ENCODE measurements around the gene PTPRN2. TPM values are rescaled to one million over a fixed set of nuclear protein-coding genes. Genes with fewer than 3 reads are reported as not detected.

The PTPRN2 gene
- total and polyA plus RNA-seq, 2 experiments from 2014 or later = 0.28 TPM; not detected in 1

GRCh38 chr7:158258411-158259130 is 329.1 kb downstream of the PTPRN2 start:
- Histone ChIP-seq H3K27me3 (no peaks in the 10 kb centered on the region), H3K36me3 (no peaks in the 10 kb centered on the region), H3K4me1 (ENCODE audit: low read depth) (no peaks in the 10 kb centered on the region), H3K4me3 (no peak overlapping the region), H3K27ac (no peak overlapping the region), H3K9me3 (ENCODE audit: low read depth) (no peaks in the 10 kb centered on the region)
- TF ChIP-seq CTCF (IDR thresholded peaks at IDR 0.05; ENCODE audit: low read depth, low read length) = no peak
- no peak for DNase-seq (ENCODE audit: low read depth in 1 of 2, low spot score in 1 of 2)

DNA sequence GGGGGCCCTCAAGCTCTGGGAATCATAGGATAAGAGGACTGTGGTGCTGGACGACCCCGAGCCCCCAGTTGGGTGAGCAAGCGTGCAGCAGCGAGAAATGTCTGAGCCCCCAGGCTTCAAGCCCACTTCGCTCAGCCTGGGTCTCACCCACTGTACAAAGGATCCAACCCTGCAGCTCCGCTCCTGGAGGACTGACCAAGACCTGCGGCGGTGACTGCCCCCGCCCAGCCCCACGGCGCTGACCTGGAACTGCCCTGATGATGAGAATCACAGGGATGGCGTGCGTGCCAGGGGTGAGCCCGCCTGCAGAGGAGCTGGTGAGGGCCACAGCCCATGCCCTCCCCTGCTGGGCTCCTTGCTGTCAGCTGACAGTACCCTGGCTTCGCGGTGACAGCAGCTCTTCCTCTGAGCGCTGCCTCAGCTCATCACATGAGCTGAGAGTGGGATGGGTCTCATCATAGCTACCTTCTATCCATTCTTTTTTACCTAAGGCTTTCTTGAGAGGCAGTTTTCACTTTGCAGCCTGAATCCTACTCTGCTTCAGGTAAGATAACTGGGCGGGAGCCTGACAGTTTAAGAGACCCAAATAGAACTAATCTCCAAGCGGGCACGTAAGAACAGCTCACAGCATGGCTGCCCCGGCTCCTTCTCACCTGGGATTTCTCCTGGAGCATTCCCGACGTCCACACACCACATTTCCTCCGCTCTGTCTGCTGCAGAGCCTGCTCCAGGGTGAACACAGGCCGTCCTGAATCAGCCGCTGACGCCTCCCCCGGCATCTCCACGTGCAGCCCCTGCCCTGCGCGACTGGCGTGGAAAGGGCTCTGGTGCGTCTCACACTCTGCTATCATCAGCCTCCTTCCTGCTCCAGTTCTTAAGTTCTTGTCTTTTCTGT is 329.9 kb downstream of the PTPRN2 start:
- no peaks in the 10 kb centered on the region for H3K36me3 ChIP-seq
- H3K4me3 ChIP-seq = no peak overlapping the region
- no peak overlapping the region for H3K27ac ChIP-seq
- no peaks in the 10 kb centered on the region for H3K9me3 ChIP-seq (ENCODE audit: low read depth)
- no peak for TF ChIP-seq CTCF (IDR thresholded peaks at IDR 0.05; ENCODE audit: low read depth, low read length)
- H3K4me1 ChIP-seq (ENCODE audit: low read depth) = no peaks in the 10 kb centered on the region
- DNase-seq (ENCODE audit: low read depth in 1 of 2, low spot score in 1 of 2) = no peak
- no peaks in the 10 kb centered on the region for H3K27me3 ChIP-seq

- no peak for DNase-seq (ENCODE audit: low read depth in 1 of 2, low spot score in 1 of 2)
- H3K4me3 ChIP-seq = no peak overlapping the region
- no peak overlapping the region for H3K27ac ChIP-seq
- H3K36me3 ChIP-seq = no peaks in the 10 kb centered on the region
- no peak for TF ChIP-seq CTCF (IDR thresholded peaks at IDR 0.05; ENCODE audit: low read depth, low read length)
- H3K4me1 ChIP-seq (ENCODE audit: low read depth) = no peaks in the 10 kb centered on the region
- H3K27me3 ChIP-seq = no peaks in the 10 kb centered on the region
- no peaks in the 10 kb centered on the region for H3K9me3 ChIP-seq (ENCODE audit: low read depth)
Measured at GRCh38 chr7:158257001-158257400, 330.6 kb downstream of the PTPRN2 start.

DNA sequence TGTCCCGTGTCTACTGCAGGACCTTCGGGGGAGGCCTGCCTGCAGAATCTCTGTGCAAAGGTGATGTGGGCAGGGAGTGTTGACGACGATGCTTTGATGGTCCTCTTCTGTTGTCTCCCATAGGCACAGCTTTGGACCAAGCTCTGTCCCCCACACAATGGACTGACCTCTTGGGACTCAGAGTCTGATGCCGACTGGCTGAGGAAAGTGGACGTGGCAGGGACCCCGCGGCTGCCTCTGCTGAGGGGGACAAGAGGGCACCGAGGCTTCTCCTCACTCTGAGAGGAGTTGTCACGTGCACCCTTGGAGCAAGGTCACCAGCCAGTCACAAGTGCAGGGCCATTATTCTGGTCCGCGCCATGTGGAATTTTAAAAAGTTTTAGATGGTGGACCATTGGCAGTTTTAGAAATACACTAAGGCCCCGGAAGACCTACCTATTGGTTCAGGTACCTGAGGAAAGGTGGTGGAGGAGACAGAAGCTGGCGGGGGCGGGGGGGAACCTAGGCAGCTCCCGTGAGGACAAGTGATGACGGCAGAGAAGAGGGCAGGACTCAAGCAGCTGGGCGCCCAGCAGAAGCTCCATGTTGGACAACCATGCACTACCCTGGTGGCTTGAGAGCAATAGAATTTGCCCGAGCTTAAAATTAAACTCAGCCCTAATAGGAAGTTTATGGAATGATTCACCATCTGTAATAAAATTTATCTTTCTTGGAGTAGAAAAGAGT is 331.4 kb downstream of the PTPRN2 start:
- no peaks in the 10 kb centered on the region for H3K4me1 ChIP-seq (ENCODE audit: low read depth)
- no peaks in the 10 kb centered on the region for H3K9me3 ChIP-seq (ENCODE audit: low read depth)
- no peak overlapping the region for H3K4me3 ChIP-seq
- no peaks in the 10 kb centered on the region for H3K27me3 ChIP-seq
- no peak overlapping the region for H3K27ac ChIP-seq
- TF ChIP-seq CTCF (IDR thresholded peaks at IDR 0.05; ENCODE audit: low read depth, low read length) = no peak
- no peak for DNase-seq (ENCODE audit: low read depth in 1 of 2, low spot score in 1 of 2)
- no peaks in the 10 kb centered on the region for H3K36me3 ChIP-seq

- DNase-seq (ENCODE audit: low read depth in 1 of 2, low spot score in 1 of 2) = no peak
- H3K9me3 ChIP-seq (ENCODE audit: low read depth) = no peaks in the 10 kb centered on the region
- no peak overlapping the region for H3K4me3 ChIP-seq
- no peak overlapping the region for H3K27ac ChIP-seq
- no peaks in the 10 kb centered on the region for H3K36me3 ChIP-seq
- no peaks in the 10 kb centered on the region for H3K27me3 ChIP-seq
- no peaks in the 10 kb centered on the region for H3K4me1 ChIP-seq (ENCODE audit: low read depth)
- TF ChIP-seq CTCF (IDR thresholded peaks at IDR 0.05; ENCODE audit: low read depth, low read length) = no peak
Measured at GRCh38 chr7:158255558-158255957, 332.1 kb downstream of the PTPRN2 start.

Data from cardiac muscle cell (in vitro differentiated cells and primary cell).